Fibroblast of lung (primary cell): ENCODE measurements around the gene FUT1. TPM values are rescaled to one million over a fixed set of nuclear protein-coding genes. Genes with fewer than 3 reads are reported as not detected.

Experiments used
- DNase-seq, 2 donors: peaks; one replicate each; pipeline versions ENCODE4 v3.0.0 to v3.0.0-alpha.2; 2010; ENCODE audit warnings: low read depth in 2 of 2
- H2AFZ ChIP-seq: 2 replicates; pipeline ENCODE4 v1.5.1; 2012; ENCODE audit warnings: low read length, control low read depth, inconsistent platforms
- H3K27ac ChIP-seq: 2 replicates; pipeline ENCODE4 v1.5.1; 2011; ENCODE audit warnings: low read length, control low read depth; ENCODE audit not compliant: insufficient read depth
- H3K27me3 ChIP-seq: 2 replicates; pipeline ENCODE4 v1.5.1; 2011; ENCODE audit warnings: mild to moderate bottlenecking, low read length; ENCODE audit not compliant: control insufficient read depth, insufficient read depth
- H3K36me3 ChIP-seq: 2 replicates; pipeline ENCODE4 v1.5.1; 2011; ENCODE audit warnings: low read length; ENCODE audit not compliant: control insufficient read depth, insufficient read depth
- H3K4me1 ChIP-seq: 2 replicates; pipeline ENCODE4 v1.5.1; 2011; ENCODE audit warnings: low read length; ENCODE audit not compliant: control insufficient read depth, insufficient read depth; ENCODE audit errors: extremely low read depth
- H3K4me2 ChIP-seq: 2 replicates; pipeline ENCODE4 v1.5.1; 2011; ENCODE audit warnings: low read length, control low read depth; ENCODE audit not compliant: insufficient read depth; ENCODE audit errors: extremely low read depth
- H3K4me3 ChIP-seq, 4 experiments: fragments of 200-600 bp in 1 of 4; sonication (generic) in 1 of 4; replicated peaks in 1 of 4; 2 replicates each; pipeline ENCODE4 v1.5.1; 2011 to 2016; ENCODE audit warnings: low read length in 4 of 4, low read depth in 3 of 4, mild to moderate bottlenecking in 3 of 4, control low read depth in 2 of 4, inconsistent platforms in 1 of 4, mixed read lengths in 1 of 4; ENCODE audit not compliant: insufficient read depth in 1 of 4; ENCODE audit errors: control extremely low read depth in 1 of 4
- H3K79me2 ChIP-seq: 2 replicates; pipeline ENCODE4 v1.5.1; 2012; ENCODE audit warnings: mild to moderate bottlenecking, low read length, inconsistent platforms; ENCODE audit not compliant: control insufficient read depth, insufficient read depth
- H3K9ac ChIP-seq: 2 replicates; pipeline ENCODE4 v1.5.1; 2011; ENCODE audit warnings: mild to moderate bottlenecking, low read length, control low read depth; ENCODE audit not compliant: insufficient read depth
- H3K9me3 ChIP-seq: 2 replicates; pipeline ENCODE4 v1.5.1; 2012; ENCODE audit warnings: low read depth, low read length; ENCODE audit not compliant: control insufficient read depth, insufficient read depth
- H4K20me1 ChIP-seq: 2 replicates; pipeline ENCODE4 v1.5.1; 2011; ENCODE audit warnings: low read length; ENCODE audit not compliant: control insufficient read depth, insufficient read depth; ENCODE audit errors: extremely low read depth
- EZH2 ChIP-seq: IDR thresholded peaks from 2 replicates; pipeline ENCODE4 v1.5.1; 2012; ENCODE audit warnings: low read length, control low read depth, mild to moderate bottlenecking; ENCODE audit errors: missing control alignments
- polyA plus RNA-seq, 2 donors: library from polyadenylated mRNA; depleted of rRNA in 1 of 2; stranded (reverse) in 1 of 2; unstranded in 1 of 2; fragments of >200 nt; gene quantifications; 2 replicates each; pipeline ENCODE4 v1.2.1, GENCODE V29; 2011 to 2012; ENCODE audit warnings: missing spikeins in 1 of 2
- total RNA-seq: library from RNA; depleted of rRNA; stranded (reverse); fragments of >200 nt; gene quantifications from 2 replicates; pipeline ENCODE4 v1.2.1, GENCODE V29; 2014
- TF ChIP-seq, protein P1 (sequence below), 2 donors: IDR thresholded peaks in 1 of 2; conservative IDR thresholded peaks in 1 of 2; 1 replicate in 1 of 2; 2 replicates in 1 of 2; pipeline ENCODE4 v1.5.1; 2011 to 2012; ENCODE audit warnings: low read length in 2 of 2, control low read depth in 1 of 2, inconsistent platforms in 1 of 2, low read depth in 1 of 2, mild to moderate bottlenecking in 1 of 2

The FUT1 gene
- total and polyA plus RNA-seq, 2 donors (not counting 1 experiment from before 2014, with no cell fraction given), result 0.02 to 0.17 TPM

DNA sequence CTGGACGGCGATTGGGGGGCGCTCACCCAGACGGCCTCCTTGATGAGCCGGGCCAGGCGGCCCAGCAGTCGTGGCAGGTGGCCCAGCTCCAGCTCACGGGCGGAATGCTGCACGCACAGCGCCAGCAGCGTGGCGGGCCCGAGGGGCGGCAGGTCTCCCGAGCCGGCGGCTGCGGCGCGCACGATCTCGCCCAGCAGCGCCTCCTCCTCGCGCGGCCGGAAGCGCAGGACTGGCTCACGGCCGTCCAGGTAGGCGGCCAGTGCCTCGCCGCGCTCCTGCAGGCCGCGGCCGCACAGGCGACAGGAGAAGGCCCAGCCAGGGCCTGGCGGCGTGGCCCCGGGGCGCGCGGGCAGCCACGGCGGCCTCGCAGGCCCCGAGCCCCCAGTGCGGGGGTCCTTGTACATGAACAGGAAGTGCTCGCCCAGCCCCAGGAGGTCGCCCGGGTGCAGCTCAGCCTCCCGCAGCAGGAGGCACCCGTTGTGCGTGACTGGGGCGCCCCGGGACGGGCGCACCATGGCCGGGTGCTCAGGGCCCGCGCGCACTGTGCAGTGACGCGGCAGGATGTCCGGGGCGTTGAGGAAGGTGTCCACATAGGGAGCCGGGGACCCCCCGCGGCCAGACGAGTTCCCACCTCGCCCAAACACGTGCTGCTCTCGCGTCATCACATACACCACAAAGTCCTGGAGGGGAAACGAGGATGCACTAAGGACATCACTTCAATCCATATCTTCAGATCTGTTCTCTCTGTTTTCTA lies 23.4 kb downstream of the FUT1 start:
- no peak overlapping the region for H3K27ac ChIP-seq
- DNase-seq, result no peak
- H3K4me1 ChIP-seq, result peaks cover 2% of the 10 kb centered on the region
- H3K9ac ChIP-seq, result no peak overlapping the region
- no peaks in the 10 kb centered on the region for H3K36me3 ChIP-seq
- no peaks in the 10 kb centered on the region for H3K9me3 ChIP-seq
- no peak overlapping the region for H2AFZ ChIP-seq
- no peaks in the 10 kb centered on the region for H4K20me1 ChIP-seq
- peak overlapping the region in 1 of 4 experiments; percentile 25 for H3K4me3 ChIP-seq
- H3K4me2 ChIP-seq, result no peak overlapping the region
- no peaks in the 10 kb centered on the region for H3K79me2 ChIP-seq
- no peak for TF ChIP-seq EZH2
- TF ChIP-seq, protein P1, sequence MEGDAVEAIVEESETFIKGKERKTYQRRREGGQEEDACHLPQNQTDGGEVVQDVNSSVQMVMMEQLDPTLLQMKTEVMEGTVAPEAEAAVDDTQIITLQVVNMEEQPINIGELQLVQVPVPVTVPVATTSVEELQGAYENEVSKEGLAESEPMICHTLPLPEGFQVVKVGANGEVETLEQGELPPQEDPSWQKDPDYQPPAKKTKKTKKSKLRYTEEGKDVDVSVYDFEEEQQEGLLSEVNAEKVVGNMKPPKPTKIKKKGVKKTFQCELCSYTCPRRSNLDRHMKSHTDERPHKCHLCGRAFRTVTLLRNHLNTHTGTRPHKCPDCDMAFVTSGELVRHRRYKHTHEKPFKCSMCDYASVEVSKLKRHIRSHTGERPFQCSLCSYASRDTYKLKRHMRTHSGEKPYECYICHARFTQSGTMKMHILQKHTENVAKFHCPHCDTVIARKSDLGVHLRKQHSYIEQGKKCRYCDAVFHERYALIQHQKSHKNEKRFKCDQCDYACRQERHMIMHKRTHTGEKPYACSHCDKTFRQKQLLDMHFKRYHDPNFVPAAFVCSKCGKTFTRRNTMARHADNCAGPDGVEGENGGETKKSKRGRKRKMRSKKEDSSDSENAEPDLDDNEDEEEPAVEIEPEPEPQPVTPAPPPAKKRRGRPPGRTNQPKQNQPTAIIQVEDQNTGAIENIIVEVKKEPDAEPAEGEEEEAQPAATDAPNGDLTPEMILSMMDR (conservative IDR thresholded peaks at IDR 0.05 in 1 of 2, IDR thresholded peaks at IDR 0.05 in 1 of 2; ENCODE audit: low read depth in 1 of 2, low read length in 2 of 2), result no peak
- H3K27me3 ChIP-seq, result no peaks in the 10 kb centered on the region

GRCh38 chr19:48726556-48726955 lies 25.9 kb downstream of the FUT1 start:
- Histone ChIP-seq H3K27me3 (no peaks in the 10 kb centered on the region), H3K27ac (no peak overlapping the region)

More at GRCh38 chr19:48726556-48726955, 25.9 kb downstream of the FUT1 start:
- Histone ChIP-seq H3K4me3 (no peak overlapping the region), H3K4me2 (no peak overlapping the region), H3K79me2 (no peaks in the 10 kb centered on the region), H2AFZ (no peak overlapping the region), H4K20me1 (no peaks in the 10 kb centered on the region), H3K36me3 (no peaks in the 10 kb centered on the region), H3K9me3 (no peaks in the 10 kb centered on the region), H3K9ac (no peak overlapping the region), H3K4me1 (peaks cover 2% of the 10 kb centered on the region)
- DNase-seq, result no peak
- TF ChIP-seq, protein P1 (conservative IDR thresholded peaks at IDR 0.05 in 1 of 2, IDR thresholded peaks at IDR 0.05 in 1 of 2; ENCODE audit: low read depth in 1 of 2, low read length in 2 of 2), result no peak
- TF ChIP-seq EZH2, result no peak
